ENCODE data around the gene DCLK3.
A peak's percentile ranks its signal among the peaks of the same experiment; 100 is the strongest.

Gene DCLK3

GRCh38 chr3:36795622-36796021 lies 31.3 kb upstream of the DCLK3 start:
- no peak for TF ChIP-seq PPARA (CRISPR knock-in tag; IDR thresholded peaks at IDR 0.05; ENCODE audit: borderline replicate concordance)
- TF ChIP-seq ZNF70 (CRISPR knock-in tag; IDR thresholded peaks at IDR 0.05) = no peak
- no peak for TF ChIP-seq ZC3H10 (CRISPR knock-in tag; IDR thresholded peaks at IDR 0.05)
- no peak for ATAC-seq

DNA sequence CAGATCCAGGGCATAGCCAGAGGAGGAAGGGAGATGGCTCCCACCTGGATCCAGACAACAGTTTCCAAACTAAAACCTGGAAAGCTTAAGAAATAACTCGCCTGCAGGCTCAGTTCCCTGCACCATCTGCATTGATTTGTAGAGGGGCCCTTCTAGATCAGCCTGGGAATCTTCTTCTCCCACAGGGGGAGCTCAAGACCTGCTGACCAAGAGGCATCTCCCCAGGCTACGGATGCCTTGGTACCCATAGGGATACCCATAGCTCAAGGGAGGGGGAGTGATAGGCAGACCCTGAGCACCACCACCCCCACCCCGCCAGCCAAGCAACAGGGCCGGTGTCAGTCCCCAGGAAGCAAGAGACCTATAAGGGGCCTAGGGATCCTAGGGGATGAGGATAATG lies 28.0 kb upstream of the DCLK3 start:
- TF ChIP-seq, protein P1, sequence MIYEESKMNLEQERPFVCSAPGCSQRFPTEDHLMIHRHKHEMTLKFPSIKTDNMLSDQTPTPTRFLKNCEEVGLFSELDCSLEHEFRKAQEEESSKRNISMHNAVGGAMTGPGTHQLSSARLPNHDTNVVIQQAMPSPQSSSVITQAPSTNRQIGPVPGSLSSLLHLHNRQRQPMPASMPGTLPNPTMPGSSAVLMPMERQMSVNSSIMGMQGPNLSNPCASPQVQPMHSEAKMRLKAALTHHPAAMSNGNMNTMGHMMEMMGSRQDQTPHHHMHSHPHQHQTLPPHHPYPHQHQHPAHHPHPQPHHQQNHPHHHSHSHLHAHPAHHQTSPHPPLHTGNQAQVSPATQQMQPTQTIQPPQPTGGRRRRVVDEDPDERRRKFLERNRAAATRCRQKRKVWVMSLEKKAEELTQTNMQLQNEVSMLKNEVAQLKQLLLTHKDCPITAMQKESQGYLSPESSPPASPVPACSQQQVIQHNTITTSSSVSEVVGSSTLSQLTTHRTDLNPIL (CRISPR knock-in tag; IDR thresholded peaks at IDR 0.05; ENCODE audit: low read depth) = no peak
- TF ChIP-seq PATZ1 (CRISPR knock-in tag; IDR thresholded peaks at IDR 0.05; ENCODE audit: borderline replicate concordance) (no peak), ZFP30 (CRISPR knock-in tag; IDR thresholded peaks at IDR 0.05) (no peak), TCF4 (CRISPR knock-in tag; IDR thresholded peaks at IDR 0.05; ENCODE audit: borderline replicate concordance) (no peak), ARNTL (CRISPR knock-in tag; IDR thresholded peaks at IDR 0.05; ENCODE audit: borderline replicate concordance, low read depth) (no peak), ISL1 (CRISPR knock-in tag; IDR thresholded peaks at IDR 0.05) (no peak), RARB (CRISPR knock-in tag; IDR thresholded peaks at IDR 0.05) (no peak), ZNF8 (CRISPR knock-in tag; IDR thresholded peaks at IDR 0.05) (no peak), OSR1 (CRISPR knock-in tag; IDR thresholded peaks at IDR 0.05) (no peak), ESRRG (CRISPR knock-in tag; IDR thresholded peaks at IDR 0.05) (no peak), PPARA (CRISPR knock-in tag; IDR thresholded peaks at IDR 0.05; ENCODE audit: borderline replicate concordance) (no peak), SNAI2 (CRISPR knock-in tag; IDR thresholded peaks at IDR 0.05) (no peak), ZNF70 (CRISPR knock-in tag; IDR thresholded peaks at IDR 0.05) (no peak)
- TF ChIP-seq, protein P2, sequence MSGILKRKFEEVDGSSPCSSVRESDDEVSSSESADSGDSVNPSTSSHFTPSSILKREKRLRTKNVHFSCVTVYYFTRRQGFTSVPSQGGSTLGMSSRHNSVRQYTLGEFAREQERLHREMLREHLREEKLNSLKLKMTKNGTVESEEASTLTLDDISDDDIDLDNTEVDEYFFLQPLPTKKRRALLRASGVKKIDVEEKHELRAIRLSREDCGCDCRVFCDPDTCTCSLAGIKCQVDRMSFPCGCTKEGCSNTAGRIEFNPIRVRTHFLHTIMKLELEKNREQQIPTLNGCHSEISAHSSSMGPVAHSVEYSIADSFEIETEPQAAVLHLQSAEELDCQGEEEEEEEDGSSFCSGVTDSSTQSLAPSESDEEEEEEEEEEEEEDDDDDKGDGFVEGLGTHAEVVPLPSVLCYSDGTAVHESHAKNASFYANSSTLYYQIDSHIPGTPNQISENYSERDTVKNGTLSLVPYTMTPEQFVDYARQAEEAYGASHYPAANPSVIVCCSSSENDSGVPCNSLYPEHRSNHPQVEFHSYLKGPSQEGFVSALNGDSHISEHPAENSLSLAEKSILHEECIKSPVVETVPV (CRISPR knock-in tag; IDR thresholded peaks at IDR 0.05) = no peak
- TF ChIP-seq, protein P3, sequence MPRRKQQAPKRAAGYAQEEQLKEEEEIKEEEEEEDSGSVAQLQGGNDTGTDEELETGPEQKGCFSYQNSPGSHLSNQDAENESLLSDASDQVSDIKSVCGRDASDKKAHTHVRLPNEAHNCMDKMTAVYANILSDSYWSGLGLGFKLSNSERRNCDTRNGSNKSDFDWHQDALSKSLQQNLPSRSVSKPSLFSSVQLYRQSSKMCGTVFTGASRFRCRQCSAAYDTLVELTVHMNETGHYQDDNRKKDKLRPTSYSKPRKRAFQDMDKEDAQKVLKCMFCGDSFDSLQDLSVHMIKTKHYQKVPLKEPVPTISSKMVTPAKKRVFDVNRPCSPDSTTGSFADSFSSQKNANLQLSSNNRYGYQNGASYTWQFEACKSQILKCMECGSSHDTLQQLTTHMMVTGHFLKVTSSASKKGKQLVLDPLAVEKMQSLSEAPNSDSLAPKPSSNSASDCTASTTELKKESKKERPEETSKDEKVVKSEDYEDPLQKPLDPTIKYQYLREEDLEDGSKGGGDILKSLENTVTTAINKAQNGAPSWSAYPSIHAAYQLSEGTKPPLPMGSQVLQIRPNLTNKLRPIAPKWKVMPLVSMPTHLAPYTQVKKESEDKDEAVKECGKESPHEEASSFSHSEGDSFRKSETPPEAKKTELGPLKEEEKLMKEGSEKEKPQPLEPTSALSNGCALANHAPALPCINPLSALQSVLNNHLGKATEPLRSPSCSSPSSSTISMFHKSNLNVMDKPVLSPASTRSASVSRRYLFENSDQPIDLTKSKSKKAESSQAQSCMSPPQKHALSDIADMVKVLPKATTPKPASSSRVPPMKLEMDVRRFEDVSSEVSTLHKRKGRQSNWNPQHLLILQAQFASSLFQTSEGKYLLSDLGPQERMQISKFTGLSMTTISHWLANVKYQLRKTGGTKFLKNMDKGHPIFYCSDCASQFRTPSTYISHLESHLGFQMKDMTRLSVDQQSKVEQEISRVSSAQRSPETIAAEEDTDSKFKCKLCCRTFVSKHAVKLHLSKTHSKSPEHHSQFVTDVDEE (CRISPR knock-in tag; IDR thresholded peaks at IDR 0.05) = no peak
- peak; percentile 91 for ATAC-seq

- no peak for ATAC-seq
- no peak for TF ChIP-seq ZNF565 (CRISPR knock-in tag; conservative IDR thresholded peaks at IDR 0.05; ENCODE audit: low read depth)
- TF ChIP-seq ISL1 (CRISPR knock-in tag; IDR thresholded peaks at IDR 0.05) = no peak
- no peak for TF ChIP-seq CSDC2 (CRISPR knock-in tag; IDR thresholded peaks at IDR 0.05)
- TF ChIP-seq PATZ1 (CRISPR knock-in tag; IDR thresholded peaks at IDR 0.05; ENCODE audit: borderline replicate concordance) = no peak
- TF ChIP-seq, protein P3 (CRISPR knock-in tag; IDR thresholded peaks at IDR 0.05) = no peak
- no peak for TF ChIP-seq ZC3H10 (CRISPR knock-in tag; IDR thresholded peaks at IDR 0.05)
Measured at GRCh38 chr3:36790765-36791164, 26.4 kb upstream of the DCLK3 start.
